SKM-1 treated with dmso at 0.1 percent for 144 hours (cell line): ENCODE measurements around the gene PSMC3.

Experiments
- DNase-seq: peaks from one replicate; lab custom pipeline; 2025; ENCODE audit not compliant: unreplicated experiment; lab: John Stamatoyannopoulos, UW

PSMC3 gene

DNA sequence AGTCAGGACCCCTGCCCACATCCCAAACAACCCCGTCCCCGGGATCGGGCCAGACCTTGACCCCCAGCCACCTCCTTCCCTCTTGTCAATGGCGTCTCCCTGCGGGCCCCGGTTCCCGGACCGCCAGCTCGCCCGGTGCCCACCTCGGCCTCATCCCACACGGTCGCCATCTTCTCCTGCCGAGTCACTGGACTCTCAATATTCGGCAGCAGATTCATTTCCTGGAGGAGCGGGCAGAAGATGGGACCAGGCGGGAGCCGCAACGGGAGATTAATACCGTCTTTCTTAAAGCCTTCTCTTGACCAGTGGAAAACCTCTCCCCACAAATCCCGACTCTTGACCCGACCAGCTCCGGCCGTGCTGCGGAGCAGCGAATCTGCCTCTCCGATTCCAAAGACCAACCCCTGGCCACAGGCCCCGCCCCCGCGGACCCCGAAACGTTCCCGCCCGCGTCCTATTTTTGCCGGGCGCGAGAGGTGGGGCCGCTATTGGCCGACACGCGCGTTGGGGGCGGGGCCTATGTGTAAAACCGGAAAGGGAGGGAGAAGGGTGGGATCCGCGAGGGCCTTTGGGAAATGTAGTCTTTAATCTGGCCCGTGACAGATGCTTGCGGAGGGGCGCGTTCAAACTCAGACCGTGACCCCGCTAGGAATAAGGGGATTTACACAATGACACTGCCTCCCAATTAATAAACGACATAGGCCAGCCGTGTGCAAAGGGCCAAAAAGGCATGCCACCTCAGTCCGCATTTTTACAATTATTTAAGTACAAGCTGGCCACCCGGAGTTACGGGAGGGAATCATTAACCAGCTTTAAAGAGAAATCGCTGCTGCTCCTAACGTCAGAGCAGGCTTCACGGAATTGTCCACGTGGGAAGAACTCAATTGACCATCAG lies at the start of gene PSMC3:
Gene PSMC3 (minus strand): TSS at position 378 of the 895 bp plus-strand sequence. CDS start 160 bp downstream, at position 218.
- peak; percentile 96 for DNase-seq

DNA sequence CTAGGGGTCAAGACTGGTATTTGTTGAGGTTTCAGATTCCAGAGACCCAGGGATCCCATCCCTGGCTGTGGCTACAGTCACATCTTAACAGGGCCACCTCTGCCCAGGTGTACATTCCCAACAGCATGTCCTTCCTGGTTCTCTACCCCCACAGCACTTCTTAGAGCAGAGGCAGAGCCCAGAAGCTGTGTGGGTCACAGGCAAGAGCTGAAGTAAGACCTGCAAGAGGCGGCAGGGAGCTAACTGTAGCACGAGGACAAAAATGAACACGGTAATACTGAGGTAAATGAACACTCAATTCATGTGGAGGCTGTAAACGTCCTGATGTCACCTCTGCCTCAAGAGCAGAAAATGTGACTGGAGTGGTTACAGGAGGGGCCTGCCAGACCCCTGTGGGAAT lies 44.4 kb upstream of the PSMC3 start:
- no peak for DNase-seq

DNA sequence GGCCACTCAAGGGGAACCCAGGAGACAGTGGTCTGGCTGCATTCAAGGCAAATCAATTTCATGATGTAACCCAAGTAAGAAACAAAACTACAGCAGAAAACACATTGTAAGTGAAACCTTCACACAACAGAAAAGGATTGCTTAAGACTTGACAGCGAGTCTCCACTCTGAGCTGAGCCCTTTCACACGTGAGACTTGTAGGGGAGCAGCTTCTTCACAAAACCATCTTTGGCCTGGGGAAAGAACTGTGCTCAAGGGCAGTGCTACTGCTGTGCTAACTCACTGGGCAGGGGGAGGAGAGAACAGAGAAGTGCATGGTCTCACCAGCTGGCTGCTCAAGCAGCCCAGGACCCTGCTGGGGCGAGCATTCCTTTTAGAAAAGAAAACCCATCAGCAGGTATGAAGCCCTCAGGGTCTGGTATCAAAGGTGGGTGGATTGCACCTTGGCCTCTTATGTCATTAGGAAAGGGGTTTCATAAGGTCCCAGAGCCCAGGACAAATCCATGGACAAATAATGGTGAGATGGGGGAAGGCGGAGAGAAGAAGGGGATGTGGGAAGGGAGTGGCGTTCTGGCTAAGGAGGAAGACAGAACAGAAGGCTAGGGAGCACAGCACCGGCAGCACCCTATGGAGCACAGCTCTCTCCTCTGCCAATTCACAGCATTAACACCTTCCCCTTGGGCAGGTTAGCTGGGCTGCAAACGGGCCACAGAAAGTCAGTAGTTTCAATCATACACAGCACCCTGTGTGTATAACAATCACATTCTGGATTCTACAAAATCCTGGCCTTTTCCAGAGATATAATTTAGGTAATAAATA lies 43.3 kb upstream of the PSMC3 start:
- no peak for DNase-seq

DNA sequence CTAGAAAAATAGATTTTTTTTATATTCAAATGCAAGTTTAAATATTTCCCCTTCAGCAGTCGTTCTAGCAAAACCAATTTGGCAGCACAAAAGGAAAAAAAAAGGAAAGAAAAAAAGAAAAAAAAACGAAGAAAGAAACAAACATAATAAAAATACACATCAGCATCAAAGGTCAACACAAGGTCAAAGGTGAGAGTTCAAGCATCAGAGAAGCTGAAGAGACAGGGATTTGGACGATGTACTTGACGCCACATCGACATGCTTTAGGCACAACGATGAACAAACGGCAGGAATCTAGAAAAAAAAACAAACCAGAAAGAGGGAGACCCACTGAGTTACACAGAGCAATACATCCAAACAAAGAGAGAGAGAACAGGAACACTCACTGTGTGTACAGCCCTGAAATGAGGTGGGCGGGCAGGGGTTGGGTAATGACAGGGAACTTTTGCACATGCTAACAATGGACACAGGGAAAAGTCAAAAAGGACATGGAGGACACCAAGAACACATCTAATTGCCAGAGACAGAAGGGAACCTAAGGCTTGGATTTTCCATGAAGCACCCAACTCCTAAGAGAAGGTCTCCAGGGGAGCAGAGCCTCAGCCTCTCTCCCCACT lies 42.5 kb upstream of the PSMC3 start:
- DNase-seq = no peak

DNA sequence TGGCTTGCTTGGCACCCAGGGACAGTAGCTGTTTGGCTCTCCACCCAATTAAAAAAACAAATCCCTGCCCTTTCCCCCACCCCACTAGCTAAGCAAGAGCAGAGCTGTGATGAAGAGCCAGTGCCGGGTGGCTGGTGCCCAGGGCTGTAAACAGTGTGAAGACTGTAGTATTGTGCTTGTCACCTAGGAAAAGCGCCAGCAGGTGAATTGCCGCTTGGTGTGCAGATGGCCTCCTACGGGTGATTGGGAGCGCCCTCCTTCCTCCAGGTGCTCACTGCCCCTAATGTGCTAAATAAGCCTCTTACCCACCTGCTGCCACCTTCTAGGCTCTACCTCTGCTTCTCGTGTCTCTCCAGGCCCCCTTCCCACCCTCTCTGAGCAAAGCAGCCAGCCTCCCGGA lies 41.1 kb upstream of the PSMC3 start:
- DNase-seq = no peak

DNA sequence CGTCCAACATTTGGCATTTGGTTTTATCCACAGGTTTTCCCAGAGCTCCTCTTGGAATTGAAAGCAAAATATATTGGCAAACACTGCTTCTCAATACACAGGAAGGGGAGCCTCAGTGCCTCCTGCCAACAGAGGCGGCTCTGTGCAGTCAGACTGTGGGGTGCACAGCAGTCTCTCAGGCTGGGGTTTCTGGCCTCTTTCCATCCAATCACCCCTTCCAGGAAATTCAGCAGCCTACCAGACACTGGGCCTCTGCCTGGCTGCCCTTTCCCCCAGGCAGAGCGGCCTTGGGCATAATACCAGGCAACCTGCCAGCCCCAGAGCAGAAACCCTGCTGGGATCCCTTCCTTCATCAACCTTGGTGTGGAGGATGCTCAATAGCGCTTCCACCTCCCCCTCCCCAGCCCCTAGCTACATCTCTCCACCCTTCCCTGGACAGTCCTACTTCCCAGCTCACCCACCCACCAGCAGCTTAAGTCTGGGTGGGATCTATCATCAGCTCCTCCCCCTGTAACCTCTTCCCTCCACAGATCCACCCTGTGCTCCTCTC lies 40.5 kb upstream of the PSMC3 start:
- no peak for DNase-seq

DNA sequence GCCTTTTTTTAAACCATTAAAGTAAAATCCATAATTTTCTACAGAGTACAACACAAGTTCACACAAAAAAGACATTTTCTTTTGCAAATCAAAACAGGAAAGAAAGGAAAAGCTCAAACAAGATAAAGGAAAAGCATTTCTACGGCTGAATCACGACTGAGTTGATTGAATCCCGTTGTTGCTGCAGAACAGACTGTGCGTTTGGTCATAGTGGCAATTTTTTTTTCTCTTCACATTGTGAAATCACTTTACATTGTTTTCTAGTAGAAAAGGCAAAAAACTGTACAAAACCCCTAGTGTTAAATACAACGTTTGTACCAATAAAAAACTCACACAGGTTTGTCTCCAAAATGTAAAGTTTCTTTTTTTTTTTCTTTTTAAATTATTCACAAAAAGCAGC lies 40.0 kb upstream of the PSMC3 start:
- no peak for DNase-seq

DNA sequence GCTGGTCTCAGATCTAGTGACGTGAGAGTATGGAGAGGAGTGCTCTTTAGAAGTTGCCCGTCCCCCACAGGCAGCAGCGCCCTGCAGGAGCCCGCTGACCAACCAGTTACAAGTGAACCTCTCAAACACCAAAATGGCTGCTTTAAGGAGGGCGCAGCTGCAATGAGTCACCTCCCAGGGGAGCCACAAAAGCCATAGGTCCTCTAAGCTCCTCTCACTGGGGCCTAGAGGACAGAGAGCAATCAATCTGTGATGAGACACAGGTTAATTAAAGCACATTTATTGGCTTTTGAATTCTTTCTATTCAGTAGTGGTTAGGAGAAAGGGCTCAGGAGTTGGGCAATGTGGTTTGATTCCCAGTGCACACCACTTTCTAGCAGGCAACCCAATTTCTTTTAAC lies 38.2 kb upstream of the PSMC3 start:
- DNase-seq = no peak

DNA sequence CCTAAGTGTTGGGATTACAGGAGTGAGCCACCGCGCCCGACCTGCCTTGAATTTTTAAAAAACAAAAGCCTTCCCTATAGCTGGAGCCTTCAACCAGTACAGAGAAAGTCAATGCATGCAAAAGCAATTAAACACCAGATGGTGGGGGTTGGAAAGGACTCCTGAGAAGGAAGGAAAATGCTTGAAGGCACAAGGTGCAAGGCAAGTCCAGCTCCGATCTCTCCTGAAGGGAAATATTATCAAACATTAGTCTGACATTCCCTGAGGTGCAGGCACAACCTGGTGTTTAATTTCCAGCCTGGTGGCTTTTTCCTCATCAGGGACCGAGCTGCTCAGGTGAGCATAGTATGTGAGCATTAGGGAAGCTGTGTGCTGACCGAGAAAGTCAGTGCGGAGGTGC lies 35.6 kb upstream of the PSMC3 start:
- DNase-seq = no peak

DNA sequence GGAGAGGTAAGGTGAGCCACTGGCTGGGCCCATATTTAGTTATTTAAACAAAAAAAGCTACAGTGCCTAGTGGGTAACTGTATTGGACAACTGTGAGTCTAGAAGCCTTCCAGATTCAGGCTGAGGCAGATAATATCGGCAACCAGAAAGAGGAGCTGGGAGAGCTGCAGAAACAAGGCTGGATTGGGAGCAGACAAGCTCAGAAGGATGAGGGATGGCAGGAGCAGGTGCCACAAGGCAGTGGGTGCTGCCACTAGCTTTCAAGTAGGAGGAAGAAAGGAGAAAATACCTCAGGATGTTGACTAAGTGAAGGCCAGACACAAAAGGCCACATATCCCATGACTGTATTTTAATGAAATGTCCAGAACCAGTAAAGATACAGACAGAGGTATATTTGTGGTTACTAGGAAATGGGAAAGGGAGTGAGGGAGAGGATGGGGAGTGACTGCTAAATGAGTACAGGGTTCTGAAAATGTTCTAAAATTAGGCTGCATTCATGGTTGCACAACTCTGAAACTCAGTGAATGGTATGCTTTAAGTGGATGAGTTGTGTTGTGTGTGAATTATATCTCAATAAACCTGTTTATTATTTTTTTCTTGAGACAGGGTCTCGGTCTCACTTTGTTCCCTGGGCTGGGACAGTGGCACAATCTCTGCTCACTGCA lies 34.5 kb upstream of the PSMC3 start:
- DNase-seq = no peak

DNA sequence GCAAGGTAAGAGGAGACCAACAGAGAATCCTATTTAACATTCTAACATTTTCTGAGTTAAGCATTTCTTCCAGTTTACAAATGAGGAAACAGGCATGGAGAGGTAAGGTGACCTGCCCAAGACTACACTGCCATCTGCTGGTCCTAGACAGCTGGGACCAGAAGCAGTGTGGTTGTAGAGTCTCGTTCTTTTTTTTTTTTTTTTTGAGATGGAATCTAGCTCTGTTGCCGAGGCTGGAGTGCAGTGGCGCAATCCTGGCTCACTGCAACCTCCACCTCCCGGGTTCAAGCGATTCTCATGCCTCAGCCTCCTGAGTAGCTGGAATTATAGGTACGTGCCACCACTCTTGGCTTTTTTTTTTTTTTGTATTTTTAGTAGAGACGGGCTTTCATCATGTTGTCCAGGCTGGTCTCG lies 28.0 kb upstream of the PSMC3 start:
- DNase-seq = peak; percentile 88

DNA sequence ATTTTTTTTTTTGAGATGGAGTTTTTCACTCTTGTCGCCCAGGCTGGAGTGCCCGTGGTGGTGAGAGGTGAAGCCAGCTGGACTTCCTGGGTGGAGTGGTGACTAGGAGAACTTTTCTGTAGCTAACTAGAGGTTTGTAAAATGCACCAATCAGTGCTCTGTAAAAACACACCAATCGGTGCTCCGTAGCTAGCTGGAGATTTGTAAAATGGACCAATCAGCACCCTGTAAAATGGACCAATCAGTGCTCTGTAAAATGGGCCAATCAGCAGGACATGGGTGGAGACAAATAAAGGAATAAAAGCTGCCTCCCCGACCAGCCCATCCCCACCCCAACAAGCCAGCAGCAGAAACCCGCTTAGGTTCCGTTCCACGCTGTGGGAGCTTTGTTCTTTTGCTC lies 27.1 kb upstream of the PSMC3 start:
- no peak for DNase-seq

DNA sequence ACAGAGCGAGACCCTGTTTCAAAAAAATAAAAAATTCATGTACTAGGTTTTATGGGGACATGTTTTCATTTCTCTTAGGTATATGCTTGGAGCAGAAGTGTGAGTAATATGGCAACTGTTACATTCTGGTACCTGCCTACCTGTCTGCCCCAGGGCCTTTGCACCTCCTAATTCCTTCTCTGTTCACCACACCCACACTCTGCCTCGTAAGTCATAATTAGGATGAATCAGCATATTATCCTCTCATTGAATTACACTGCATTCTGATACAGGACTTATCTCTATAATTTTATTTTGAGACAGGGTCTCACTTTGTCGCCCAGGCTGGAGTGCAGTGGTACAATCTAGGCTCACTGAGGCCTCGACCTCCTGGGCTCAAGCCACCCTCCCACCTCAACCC lies 25.8 kb upstream of the PSMC3 start:
- no peak for DNase-seq

DNA sequence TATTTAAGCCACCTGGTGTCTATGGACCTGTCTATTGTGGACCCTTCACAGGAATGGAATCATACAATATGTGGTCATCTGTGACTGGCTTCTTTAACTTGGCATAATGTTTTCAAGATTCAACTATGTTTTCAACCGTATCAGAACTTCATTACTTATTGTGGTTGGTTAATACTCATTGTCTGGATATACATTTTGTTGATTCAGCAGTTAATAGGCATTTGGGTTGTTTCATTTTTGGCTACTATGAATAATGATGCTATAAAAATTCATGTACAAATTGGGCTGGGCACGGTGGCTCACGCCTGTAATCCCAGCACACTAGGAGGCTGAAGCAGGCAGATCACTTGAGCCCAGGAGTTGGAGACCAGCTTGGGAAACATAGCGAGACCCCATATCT lies 25.2 kb upstream of the PSMC3 start:
- no peak for DNase-seq

DNA sequence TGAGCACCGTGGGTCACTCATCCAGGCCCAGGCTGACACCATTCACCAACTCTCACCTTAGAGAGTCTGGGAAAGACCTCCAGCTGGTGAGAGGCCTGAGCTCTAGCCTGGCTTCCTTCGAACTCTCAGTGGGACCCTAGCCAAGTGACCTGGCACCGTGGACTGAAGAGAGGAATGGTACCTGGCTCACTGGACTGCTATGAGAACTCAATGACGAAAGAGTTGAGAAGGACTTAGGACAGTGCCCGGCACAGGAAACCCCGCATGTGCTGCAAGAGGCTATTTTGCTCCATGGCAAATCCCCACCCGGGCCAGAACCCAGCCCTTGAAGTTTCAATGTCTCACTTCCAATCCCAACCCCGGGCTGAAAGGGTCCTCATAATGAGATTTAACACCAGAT lies 23.3 kb upstream of the PSMC3 start:
- no peak for DNase-seq

DNA sequence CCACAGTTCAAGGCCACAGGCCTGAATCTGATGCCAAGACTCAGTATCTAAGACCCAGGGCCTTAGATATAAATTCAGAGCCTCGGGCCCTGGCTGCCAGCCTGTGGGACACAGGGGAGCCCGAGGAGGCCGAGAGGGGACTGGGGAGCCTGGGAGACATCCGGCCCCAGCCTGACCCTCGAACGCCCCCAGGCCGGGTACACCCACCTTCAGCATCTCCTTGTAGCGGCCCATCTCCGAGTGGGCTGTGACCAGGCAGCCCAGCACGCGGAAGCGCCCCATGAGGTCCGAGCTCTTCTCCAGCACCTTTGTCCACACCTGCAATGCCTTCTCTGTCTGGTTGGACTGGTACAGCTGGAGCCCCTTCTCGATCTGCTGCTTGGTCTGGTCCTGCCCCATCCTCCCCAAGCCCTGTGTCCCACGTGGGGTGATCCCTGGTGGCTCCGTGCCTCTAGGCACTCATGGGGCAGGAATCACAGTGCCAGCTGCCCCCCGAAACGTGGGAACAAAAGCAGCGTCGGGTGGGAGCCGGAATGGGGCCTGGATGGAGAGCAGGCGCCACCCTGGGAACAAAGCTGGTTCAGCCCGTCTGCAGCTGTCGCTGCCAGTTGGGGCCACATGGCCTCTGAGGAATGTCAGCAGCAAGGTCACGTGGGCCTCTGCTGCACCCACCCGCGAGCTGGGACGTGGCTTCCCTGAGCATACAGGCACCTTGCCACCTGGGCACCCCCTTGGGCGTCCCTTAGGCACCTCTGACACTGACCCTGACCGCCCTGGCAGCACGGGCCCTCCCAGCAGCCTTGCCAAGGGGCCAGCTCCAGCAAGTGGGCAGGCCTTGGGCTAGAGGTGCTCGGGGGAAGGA lies 22.6 kb upstream of the PSMC3 start, which contains the start of gene RAPSN:
Gene RAPSN (minus strand): TSS at position 571 of the 862 bp plus-strand sequence. CDS start 172 bp downstream, at position 399.
- DNase-seq = no peak

DNA sequence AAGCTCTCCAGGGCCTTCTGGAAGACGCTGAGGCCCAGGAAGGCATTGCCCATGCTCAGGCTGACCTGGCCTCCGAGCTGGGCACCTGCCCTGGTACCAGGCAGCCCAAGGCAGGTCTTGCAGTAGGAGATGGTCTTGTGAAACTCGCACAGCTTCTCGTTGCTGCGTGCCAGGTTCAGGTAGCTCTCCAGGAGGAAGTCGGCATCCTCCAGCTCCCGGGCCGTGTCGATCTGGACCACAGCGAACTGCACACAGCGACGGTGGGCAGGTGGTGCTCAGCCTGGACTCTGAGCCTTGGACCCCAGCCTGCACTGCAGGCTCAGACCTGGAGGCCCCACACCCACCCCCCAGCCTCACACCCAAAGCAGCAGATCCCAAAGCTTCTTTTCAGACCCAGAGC lies 21.7 kb upstream of the PSMC3 start:
- DNase-seq = no peak

DNA sequence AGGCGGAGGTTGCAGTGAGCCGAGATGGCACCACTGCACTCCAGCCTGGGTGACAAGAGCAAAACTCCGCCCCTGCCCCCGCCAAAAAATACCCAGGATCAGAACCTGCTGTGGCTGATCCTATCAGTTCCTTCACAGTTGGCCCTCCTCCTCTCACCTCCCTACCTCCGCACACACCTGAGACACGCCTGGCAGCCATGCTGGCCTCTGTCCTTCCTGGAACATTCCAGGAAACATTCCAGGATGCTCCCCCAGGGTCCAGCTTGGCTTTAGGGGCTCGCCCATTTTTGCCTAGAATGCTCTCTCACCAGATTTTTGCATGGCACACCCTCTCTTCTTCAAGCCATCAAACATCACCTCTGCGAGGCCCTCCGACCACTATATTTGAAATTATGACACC lies 20.6 kb upstream of the PSMC3 start:
- DNase-seq = no peak

DNA sequence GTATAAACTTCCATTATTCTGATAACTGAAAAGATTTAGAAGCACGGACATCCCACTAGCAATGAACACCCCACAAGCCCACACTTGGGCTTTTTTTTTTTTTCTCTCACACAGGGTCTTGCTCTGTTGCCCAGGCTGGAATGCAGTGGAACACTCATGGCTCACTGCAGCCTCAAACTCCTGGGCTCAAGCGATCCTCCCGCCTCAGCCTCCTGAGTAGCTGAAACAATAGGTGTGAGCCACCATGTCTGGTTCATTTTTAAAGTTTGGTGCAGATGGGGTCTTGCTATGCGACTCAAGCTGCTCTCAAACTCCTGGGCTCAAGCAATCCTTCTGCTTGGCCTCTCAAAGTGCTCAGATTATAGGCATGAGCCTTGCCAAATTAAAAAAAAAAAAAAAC lies 19.6 kb upstream of the PSMC3 start:
- no peak for DNase-seq

DNA sequence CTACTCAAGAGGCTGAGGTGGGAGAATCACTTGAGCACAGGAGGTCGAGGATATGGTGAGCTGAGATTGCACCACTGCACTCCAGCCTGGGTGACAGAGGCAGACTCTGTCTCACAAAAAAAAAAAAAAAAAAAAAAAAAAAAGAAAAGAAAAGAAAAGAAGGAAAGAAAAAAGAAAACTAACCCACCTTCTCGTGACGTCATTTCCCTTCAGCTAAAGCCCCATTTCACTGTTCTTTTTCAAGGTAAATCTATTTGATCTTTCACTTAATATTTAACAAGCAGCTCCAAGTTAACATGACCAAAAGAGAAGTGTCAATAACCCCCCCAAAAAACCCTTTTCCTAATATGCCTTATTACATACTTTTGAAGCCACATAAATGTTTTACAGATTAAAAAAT lies 17.6 kb upstream of the PSMC3 start:
- DNase-seq = no peak
